SK-N-SH (cell line): ENCODE results near the gene PSENEN. TPM values are rescaled to one million over a fixed set of nuclear protein-coding genes. Genes with fewer than 3 reads are reported as not detected.

ENCODE experiments used
- CTCF ChIA-PET: fragments of 300-600, 350-600 bp; formaldehyde crosslinking; extraction: SDS; loops from one replicate; lab custom pipeline; 2021; lab: Yijun Ruan, JAX
- POLR2A ChIA-PET: fragments of 350-600 bp; sonication (Branson Sonifier 250); formaldehyde crosslinking; extraction: SDS; loops from one replicate; lab custom pipeline; 2020; ENCODE audit warnings: antibody characterized with exemption, inconsistent platforms; lab: Yijun Ruan, JAX
- DNase-seq: peaks from one replicate; pipeline ENCODE4 v3.0.0; 2012
- H2AFZ ChIP-seq: fragments of 200-600 bp; sonication (generic); 2 replicates; pipeline ENCODE4 v1.8.1; 2016; ENCODE audit warnings: antibody characterized with exemption, mild to moderate bottlenecking, low read depth
- H3F3A ChIP-seq: fragments of 200-600 bp; sonication (generic); replicated peaks from 2 replicates; pipeline ENCODE3; 2016; ENCODE audit warnings: antibody characterized with exemption, mild to moderate bottlenecking; ENCODE audit not compliant: insufficient read depth
- H3K27ac ChIP-seq, 2 experiments: fragments of 200-500 bp in 1 of 2; fragments of 200-600 bp in 1 of 2; sonication (Bioruptor generic) in 1 of 2; sonication (generic), shearing (Covaris generic) in 1 of 2; 2 replicates each; pipeline versions ENCODE4 v1.5.1 to v1.6.1; 2014 to 2016; ENCODE audit warnings: low read depth in 2 of 2, inconsistent platforms in 1 of 2, low read length in 1 of 2, mild to moderate bottlenecking in 1 of 2, mixed read lengths in 1 of 2
- H3K27me3 ChIP-seq: fragments of 200-600 bp; sonication (generic), shearing (Covaris generic); 2 replicates; pipeline ENCODE4 v1.6.1; 2016; ENCODE audit warnings: mixed run types; ENCODE audit not compliant: insufficient read depth
- H3K36me3 ChIP-seq, 2 experiments: fragments of 200-500 bp in 1 of 2; fragments of 200-600 bp in 1 of 2; sonication (Bioruptor generic) in 1 of 2; sonication (generic) in 1 of 2; replicated peaks in 1 of 2; 2 replicates each; pipeline versions ENCODE3 to v1.5.1; 2014 to 2016; ENCODE audit warnings: low read length in 1 of 2, mild to moderate bottlenecking in 1 of 2; ENCODE audit not compliant: insufficient read depth in 2 of 2, control insufficient read depth in 1 of 2
- H3K4me1 ChIP-seq, 2 experiments: fragments of 200-500 bp in 1 of 2; fragments of 200-600 bp in 1 of 2; sonication (Bioruptor generic) in 1 of 2; sonication (generic), shearing (Covaris generic) in 1 of 2; 2 replicates each; pipeline versions ENCODE4 v1.5.1 to v1.6.1; 2014 to 2016; ENCODE audit warnings: low read depth in 1 of 2, low read length in 1 of 2, mixed run types in 1 of 2; ENCODE audit not compliant: insufficient read depth in 2 of 2, control insufficient read depth in 1 of 2
- H3K4me2 ChIP-seq: fragments of 200-600 bp; sonication (generic), shearing (Covaris generic); 2 replicates; pipeline ENCODE4 v1.6.1; 2017; ENCODE audit warnings: mixed run types
- H3K4me3 ChIP-seq, 2 experiments: fragments of 200-500 bp in 1 of 2; fragments of 200-600 bp in 1 of 2; sonication (Bioruptor generic) in 1 of 2; sonication (generic), shearing (Covaris generic) in 1 of 2; 2 replicates each; pipeline versions ENCODE4 v1.5.1 to v1.8.1; 2014 to 2016; ENCODE audit warnings: low read depth in 2 of 2, inconsistent platforms in 1 of 2, low read length in 1 of 2, mild to moderate bottlenecking in 1 of 2, mixed read lengths in 1 of 2, moderate library complexity in 1 of 2
- H3K79me2 ChIP-seq: fragments of 200-600 bp; sonication (generic); 2 replicates; pipeline ENCODE4 v1.8.1; 2017; ENCODE audit warnings: mild to moderate bottlenecking; ENCODE audit not compliant: insufficient read depth
- H3K9ac ChIP-seq: fragments of 200-600 bp; sonication (generic); 2 replicates; pipeline ENCODE4 v1.6.1; 2017; ENCODE audit warnings: mixed run types
- H3K9me2 ChIP-seq: fragments of 200-600 bp; sonication (generic); 2 replicates; pipeline ENCODE4 v1.6.1; 2017; ENCODE audit warnings: mixed run types
- H3K9me3 ChIP-seq: fragments of 200-600 bp; sonication (generic); 2 replicates; pipeline ENCODE4 v1.6.1; 2017; ENCODE audit warnings: mixed run types, mild to moderate bottlenecking, moderate library complexity
- H4K20me1 ChIP-seq: fragments of 200-600 bp; sonication (generic); 2 replicates; pipeline ENCODE4 v1.6.1; 2017; ENCODE audit warnings: mild to moderate bottlenecking, mixed run types; ENCODE audit not compliant: insufficient read depth
- FOXM1 ChIP-seq: IDR thresholded peaks from 2 replicates; pipeline ENCODE4 v1.4.0; 2012; ENCODE audit warnings: low read depth, mild to moderate bottlenecking
- MXI1 ChIP-seq: IDR thresholded peaks from 2 replicates; pipeline ENCODE4 v1.6.1; 2012; ENCODE audit warnings: mild to moderate bottlenecking, low read depth, low read length, improper control_type of control experiment
- TAF1 ChIP-seq: IDR thresholded peaks from 2 replicates; pipeline ENCODE4 v1.6.1; 2012; ENCODE audit warnings: low read depth, mild to moderate bottlenecking, low read length, moderate library complexity, borderline replicate concordance
- WGBS: methylation state at CpG from one replicate; pipeline ENCODE4 v1.1.6; 2017; ENCODE audit warnings: low lambda C conversion rate; 5-methylcytosine and 5-hydroxymethylcytosine counted together
- polyA plus RNA-seq, 3 experiments: library from polyadenylated mRNA; depleted of rRNA; stranded (reverse); fragments of >200 nt; gene quantifications; 2 replicates each; pipeline ENCODE4 v1.2.3, GENCODE V29; 2012
- TF ChIP-seq, protein P1 (sequence below): fragments of 200-600 bp; sonication (generic); IDR thresholded peaks from 2 replicates; pipeline ENCODE4 v1.6.1; 2017; ENCODE audit warnings: antibody characterized with exemption, mild to moderate bottlenecking, moderate library complexity
- TF ChIP-seq, protein P2 (sequence below): IDR thresholded peaks from 2 replicates; pipeline ENCODE4 v1.6.1; 2012; ENCODE audit warnings: mild to moderate bottlenecking, low read depth, low read length, moderate library complexity

The PSENEN gene
- polyA plus RNA-seq, 1 of the 3 experiments (the other 2 are of a cell fraction) = 99.2 TPM

DNA sequence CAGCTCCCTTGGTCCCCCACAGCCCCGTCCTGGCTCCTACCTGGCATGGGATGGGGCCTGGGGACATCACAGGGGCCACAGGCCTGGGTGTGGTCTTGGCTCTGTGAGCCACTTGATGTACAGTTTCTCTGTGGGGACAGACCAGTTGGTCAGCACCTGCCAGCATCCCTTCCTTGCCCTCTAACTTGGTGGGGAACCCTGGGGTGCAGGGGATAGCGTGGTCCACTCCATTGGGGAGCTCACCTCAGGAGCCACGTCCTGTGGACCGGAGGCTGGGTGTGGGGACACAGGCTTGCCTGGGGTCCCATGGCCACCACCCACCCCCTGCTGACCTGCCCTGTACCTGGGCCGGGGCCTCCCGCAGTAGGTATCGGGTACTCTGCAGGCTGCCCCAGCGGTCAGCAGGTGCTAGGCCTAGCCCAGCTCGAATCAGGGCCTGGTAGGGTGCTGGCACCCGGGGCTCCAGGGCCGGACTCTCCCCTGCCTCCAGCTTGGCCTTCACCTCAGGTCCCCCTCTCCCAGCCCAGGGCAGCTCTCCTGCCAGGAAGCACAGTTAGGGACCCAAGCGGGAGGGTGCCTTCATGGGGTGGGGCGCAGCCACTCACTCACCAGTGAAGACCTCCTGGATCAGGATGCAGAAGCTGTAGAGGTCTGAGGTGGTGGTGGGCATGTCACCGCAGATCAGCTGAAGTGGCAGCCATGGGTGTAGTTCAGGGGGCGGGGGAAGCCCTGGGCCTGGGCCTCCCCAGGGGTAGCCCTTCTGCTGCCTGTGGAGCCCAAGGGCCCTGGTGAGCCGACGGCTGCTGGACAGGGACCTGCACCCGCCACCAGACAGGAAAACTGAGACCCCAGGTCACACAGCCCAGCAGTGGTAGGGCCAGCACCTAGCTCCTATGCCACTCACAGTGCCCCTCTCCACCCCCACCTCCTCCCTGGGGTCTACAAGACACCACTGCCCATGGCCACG, 44.8 kb downstream of the PSENEN start:
- TF ChIP-seq MXI1 = no peak
- TF ChIP-seq FOXM1 = no peak
- TF ChIP-seq, all 33 proteins: peak for 0
- no peaks in the 10 kb centered on the region for H3K27me3 ChIP-seq
- DNase-seq = no peak
- no peaks in the 10 kb centered on the region for H3F3A ChIP-seq
- H3K36me3 ChIP-seq = peaks cover 0 to 3% of the 10 kb centered on the region in 2 experiments
- POLR2A ChIA-PET = no interaction called here
- no peak overlapping the region for H2AFZ ChIP-seq
- no peak overlapping the region for H3K27ac ChIP-seq
- 83% methylated on average over 5 of the region's 19 CpGs for WGBS
- no peaks in the 10 kb centered on the region for H4K20me1 ChIP-seq
- H3K9ac ChIP-seq = no peak overlapping the region
- no peaks in the 10 kb centered on the region for H3K9me3 ChIP-seq
- no peaks in the 10 kb centered on the region for H3K79me2 ChIP-seq
- no peak overlapping the region for H3K4me3 ChIP-seq
- no peaks in the 10 kb centered on the region for H3K4me1 ChIP-seq
- no peak overlapping the region for H3K4me2 ChIP-seq
- CTCF ChIA-PET = interaction anchor here (0.6 to 1.2 kb wide), 2 partner anchors 10 to 141 kb away, joined by 3 to 4 read pairs; no protein-coding TSS in a partner anchor
- no peaks in the 10 kb centered on the region for H3K9me2 ChIP-seq

DNA sequence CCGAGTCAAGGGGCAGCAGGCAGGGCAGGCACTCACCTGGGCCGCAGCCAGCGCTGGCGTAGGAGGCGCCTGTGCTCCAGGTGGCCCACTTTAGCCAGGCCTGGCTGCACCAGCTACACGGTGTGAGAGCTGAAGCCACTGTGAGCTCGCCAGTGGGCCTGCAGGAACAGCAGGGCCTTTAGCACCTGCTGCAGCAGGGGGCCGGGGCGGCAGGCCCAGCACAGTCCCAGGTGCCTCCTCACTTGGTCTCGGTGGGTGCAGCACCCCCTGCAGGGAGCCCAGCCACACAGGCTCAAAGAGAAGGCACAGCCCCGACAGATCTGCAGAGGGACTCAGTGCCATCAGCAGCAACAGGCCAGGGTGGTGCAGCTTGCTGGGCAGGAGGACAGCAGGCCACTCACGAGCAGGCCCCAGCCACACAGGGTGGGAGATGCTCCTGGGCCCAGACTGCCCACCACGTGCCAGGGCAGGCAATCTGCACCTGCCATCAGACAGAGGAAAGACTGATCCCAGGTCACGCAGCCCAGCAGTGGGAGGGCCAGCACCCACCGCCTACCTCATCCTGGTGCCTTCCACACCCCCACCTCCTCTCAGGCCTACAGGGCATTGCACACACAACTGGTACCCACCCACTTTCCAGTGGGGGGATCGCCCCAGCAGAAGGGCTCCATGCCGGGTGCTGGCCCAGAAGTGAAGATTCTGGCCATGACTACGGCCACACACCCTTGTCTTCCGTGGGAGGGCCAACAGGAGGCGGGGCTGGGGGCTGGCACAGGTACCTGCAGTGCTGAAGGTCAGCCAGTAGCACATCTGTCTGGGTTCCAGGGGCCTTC, 45.7 kb downstream of the PSENEN start:
- CTCF ChIA-PET = interaction anchor here (0.6 to 1.2 kb wide), 2 partner anchors 11 to 140 kb away, joined by 3 to 4 read pairs; no protein-coding TSS in a partner anchor
- H4K20me1 ChIP-seq = no peaks in the 10 kb centered on the region
- H3K36me3 ChIP-seq = no peaks in the 10 kb centered on the region
- H3K27ac ChIP-seq = no peak overlapping the region
- TF ChIP-seq FOXM1 (no peak), TAF1 (no peak)
- TF ChIP-seq, protein P1, sequence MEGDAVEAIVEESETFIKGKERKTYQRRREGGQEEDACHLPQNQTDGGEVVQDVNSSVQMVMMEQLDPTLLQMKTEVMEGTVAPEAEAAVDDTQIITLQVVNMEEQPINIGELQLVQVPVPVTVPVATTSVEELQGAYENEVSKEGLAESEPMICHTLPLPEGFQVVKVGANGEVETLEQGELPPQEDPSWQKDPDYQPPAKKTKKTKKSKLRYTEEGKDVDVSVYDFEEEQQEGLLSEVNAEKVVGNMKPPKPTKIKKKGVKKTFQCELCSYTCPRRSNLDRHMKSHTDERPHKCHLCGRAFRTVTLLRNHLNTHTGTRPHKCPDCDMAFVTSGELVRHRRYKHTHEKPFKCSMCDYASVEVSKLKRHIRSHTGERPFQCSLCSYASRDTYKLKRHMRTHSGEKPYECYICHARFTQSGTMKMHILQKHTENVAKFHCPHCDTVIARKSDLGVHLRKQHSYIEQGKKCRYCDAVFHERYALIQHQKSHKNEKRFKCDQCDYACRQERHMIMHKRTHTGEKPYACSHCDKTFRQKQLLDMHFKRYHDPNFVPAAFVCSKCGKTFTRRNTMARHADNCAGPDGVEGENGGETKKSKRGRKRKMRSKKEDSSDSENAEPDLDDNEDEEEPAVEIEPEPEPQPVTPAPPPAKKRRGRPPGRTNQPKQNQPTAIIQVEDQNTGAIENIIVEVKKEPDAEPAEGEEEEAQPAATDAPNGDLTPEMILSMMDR = peak; percentile 18; the same call in 1 of the 2 replicates
- TF ChIP-seq, protein P2, sequence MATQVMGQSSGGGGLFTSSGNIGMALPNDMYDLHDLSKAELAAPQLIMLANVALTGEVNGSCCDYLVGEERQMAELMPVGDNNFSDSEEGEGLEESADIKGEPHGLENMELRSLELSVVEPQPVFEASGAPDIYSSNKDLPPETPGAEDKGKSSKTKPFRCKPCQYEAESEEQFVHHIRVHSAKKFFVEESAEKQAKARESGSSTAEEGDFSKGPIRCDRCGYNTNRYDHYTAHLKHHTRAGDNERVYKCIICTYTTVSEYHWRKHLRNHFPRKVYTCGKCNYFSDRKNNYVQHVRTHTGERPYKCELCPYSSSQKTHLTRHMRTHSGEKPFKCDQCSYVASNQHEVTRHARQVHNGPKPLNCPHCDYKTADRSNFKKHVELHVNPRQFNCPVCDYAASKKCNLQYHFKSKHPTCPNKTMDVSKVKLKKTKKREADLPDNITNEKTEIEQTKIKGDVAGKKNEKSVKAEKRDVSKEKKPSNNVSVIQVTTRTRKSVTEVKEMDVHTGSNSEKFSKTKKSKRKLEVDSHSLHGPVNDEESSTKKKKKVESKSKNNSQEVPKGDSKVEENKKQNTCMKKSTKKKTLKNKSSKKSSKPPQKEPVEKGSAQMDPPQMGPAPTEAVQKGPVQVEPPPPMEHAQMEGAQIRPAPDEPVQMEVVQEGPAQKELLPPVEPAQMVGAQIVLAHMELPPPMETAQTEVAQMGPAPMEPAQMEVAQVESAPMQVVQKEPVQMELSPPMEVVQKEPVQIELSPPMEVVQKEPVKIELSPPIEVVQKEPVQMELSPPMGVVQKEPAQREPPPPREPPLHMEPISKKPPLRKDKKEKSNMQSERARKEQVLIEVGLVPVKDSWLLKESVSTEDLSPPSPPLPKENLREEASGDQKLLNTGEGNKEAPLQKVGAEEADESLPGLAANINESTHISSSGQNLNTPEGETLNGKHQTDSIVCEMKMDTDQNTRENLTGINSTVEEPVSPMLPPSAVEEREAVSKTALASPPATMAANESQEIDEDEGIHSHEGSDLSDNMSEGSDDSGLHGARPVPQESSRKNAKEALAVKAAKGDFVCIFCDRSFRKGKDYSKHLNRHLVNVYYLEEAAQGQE = no peak
- H3K9ac ChIP-seq = no peak overlapping the region
- H3F3A ChIP-seq = no peaks in the 10 kb centered on the region
- WGBS = 75% methylated on average over 11 of the region's 20 CpGs
- POLR2A ChIA-PET = no interaction called here
- no peaks in the 10 kb centered on the region for H3K4me1 ChIP-seq
- no peaks in the 10 kb centered on the region for H3K9me2 ChIP-seq
- H3K79me2 ChIP-seq = no peaks in the 10 kb centered on the region
- H3K4me3 ChIP-seq = no peak overlapping the region
- H2AFZ ChIP-seq = no peak overlapping the region
- no peak overlapping the region for H3K4me2 ChIP-seq
- H3K9me3 ChIP-seq = no peaks in the 10 kb centered on the region
- H3K27me3 ChIP-seq = no peaks in the 10 kb centered on the region
- DNase-seq = no peak
